GM13976 (cell line): ENCODE data around the gene CRISPLD2.

Source experiments
- DNase-seq: peaks from one replicate; pipeline ENCODE4 v3.0.0; 2012; ENCODE audit warnings: low spot score
- in situ Hi-C: fragments of 300-500 bp; cut with MboI; formaldehyde crosslinking; loops from one replicate; pipeline ENCODE4 v1.12.0; 2022; ENCODE audit warnings: low sequenced_read_pairs, mixed read lengths, inconsistent platforms; ENCODE audit not compliant: unreplicated experiment
- TF ChIP-seq, protein P1 (sequence below): IDR thresholded peaks from 2 replicates; pipeline ENCODE4 v1.5.1; 2012; ENCODE audit warnings: borderline replicate concordance, mild to moderate bottlenecking; ENCODE audit not compliant: insufficient read depth; ENCODE audit errors: extremely low read depth, missing control alignments, control extremely low read depth

Gene CRISPLD2

DNA sequence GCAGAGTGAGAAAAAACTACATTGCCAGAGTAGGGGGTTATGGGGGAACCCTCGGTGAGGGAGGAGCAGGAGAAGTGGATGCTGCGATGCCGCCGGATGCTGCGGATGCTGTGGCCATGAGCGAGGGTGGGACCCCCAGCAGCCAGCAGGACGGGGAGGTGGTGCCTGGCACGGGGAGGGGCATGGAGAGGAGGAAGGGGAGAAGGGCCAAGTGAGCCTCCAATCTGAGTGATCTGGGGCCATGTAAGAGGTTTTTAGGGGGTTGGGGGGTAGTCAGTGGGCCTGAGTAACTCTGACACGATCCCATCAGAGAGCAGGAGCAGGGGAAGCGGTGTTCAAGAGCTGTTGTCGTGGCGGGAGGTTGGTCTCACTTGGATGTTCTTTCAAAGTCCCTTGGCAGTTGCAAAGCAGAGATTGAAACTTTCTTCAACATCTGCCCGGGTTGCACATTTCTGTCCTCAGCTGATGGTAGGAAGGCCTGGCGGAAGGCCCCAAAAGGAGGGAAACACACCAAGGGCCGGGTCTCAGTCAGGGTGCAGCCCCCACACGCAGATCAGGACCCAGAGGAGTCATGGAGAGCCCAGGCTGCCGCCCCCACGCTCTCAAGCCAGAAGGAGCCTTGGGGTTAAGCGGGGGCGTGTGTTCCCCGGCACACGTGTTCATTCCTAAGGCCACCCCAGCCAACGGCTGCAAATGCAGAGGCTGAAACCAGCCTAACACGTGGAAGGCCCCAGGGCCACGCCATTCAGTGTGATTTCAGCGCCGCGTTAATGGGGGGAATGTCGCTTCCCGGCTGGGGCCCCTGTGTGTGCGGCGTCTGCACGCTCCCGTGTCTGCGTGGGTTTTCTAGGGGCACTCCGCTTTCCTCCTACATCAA is 109.9 kb downstream of the CRISPLD2 start:
- in situ Hi-C loops = no loop called here
- DNase-seq = no peak
- TF ChIP-seq, protein P1, sequence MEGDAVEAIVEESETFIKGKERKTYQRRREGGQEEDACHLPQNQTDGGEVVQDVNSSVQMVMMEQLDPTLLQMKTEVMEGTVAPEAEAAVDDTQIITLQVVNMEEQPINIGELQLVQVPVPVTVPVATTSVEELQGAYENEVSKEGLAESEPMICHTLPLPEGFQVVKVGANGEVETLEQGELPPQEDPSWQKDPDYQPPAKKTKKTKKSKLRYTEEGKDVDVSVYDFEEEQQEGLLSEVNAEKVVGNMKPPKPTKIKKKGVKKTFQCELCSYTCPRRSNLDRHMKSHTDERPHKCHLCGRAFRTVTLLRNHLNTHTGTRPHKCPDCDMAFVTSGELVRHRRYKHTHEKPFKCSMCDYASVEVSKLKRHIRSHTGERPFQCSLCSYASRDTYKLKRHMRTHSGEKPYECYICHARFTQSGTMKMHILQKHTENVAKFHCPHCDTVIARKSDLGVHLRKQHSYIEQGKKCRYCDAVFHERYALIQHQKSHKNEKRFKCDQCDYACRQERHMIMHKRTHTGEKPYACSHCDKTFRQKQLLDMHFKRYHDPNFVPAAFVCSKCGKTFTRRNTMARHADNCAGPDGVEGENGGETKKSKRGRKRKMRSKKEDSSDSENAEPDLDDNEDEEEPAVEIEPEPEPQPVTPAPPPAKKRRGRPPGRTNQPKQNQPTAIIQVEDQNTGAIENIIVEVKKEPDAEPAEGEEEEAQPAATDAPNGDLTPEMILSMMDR = no peak

DNA sequence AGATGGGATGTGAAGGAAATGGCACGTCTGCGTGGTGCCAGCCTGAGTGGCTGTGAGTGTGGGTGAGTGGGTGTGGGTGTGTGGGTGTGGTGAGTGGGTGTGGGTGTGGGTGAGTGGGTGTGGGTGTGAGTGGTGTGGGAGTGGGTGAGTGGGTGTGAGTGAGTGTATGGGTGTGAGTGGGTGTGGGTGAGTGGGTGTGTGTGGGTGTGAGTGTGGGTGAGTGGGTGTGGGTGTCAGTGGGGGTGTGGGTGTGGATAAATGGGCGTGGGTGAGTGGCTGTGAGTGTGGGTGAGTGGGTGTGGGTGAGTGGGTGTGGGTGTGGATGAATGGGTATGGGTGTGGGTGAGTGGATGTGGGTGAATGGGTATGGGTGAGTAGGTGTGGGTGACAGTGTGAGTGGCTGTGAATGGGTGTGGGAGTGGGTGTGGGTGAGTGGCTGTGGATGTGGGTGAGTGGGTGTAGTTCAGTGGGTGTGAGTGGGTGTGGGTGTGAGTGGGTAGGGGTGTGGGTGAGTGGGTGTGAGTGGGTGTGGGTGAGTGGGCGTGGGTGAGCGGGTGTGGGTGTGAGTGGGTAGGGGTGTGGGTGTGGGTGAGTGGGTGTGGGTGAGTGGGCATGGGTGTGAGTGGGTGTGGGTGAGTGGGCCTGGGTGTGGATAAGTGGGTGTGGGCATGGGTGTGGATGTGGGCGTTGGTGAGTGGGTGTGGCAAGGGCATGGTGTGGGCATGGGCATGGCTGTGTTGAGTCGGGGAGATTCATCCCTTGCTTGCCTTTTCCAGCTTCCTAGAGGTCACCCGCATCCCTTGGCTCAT is 110.7 kb downstream of the CRISPLD2 start:
- TF ChIP-seq, protein P1 = no peak
- in situ Hi-C loops = no loop called here
- DNase-seq = no peak

DNA sequence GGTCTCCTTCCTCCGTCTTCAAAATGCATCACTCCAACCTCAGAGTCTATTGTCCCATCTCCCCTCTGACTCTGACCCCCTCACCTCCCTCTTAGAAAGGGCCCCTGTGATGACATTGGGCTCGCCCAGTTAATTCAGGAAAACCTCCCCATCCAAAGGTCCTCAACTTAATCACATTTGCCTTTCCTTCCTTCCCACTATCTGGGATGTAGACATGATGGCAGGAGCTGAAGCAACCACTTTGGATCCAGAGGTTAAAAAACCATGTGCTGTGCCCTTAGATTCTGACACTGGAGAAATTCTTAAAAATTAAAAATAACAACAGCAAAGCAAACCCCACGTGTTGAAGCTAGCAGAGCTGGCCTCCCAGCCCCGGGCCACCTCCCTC is 111.3 kb downstream of the CRISPLD2 start:
- in situ Hi-C loops = no loop called here
- DNase-seq = no peak
- TF ChIP-seq, protein P1 = no peak

DNA sequence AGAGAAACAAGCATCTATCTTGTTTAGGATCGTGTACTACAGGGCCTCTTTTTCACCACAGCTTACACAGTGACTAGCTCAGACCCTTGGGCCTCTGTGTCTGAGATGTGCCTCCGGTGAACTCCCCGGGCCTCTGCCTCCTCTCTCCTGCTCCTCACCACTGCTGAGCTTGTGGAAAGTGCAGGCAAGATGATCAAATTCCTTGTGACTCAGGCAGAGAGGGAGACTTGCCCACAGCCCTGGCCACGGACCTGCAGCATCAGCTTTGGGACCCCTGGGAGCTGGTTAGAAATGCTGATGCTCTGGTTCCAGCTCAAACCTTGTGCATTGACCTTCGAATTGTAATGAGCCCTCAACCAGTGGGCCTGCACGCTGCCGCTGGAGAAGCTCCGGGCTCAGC is 111.7 kb downstream of the CRISPLD2 start:
- TF ChIP-seq, protein P1 = no peak
- in situ Hi-C loops = no loop called here
- DNase-seq = no peak

DNA sequence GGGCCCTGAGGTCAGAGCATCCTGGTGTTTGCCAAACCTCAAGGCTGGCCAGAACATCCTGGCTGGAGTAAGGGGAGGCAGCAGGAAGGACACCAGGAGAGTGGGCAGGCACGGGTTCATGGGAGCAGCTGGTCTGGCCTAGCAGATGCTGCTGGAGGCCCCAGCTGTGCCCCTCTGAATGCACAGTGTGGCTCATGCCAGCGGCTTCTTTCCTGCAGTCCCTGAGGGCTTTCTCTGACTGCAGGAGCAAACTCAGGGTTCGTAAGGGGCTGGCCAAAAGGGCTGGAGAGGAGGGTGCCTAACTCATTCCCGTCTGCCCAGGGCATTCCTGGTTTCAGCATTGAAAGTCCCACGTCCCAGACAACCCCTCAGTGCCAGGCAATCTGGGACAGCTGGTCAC is 112.9 kb downstream of the CRISPLD2 start:
- TF ChIP-seq, protein P1 = no peak
- no peak for DNase-seq
- in situ Hi-C loops = no loop called here

DNA sequence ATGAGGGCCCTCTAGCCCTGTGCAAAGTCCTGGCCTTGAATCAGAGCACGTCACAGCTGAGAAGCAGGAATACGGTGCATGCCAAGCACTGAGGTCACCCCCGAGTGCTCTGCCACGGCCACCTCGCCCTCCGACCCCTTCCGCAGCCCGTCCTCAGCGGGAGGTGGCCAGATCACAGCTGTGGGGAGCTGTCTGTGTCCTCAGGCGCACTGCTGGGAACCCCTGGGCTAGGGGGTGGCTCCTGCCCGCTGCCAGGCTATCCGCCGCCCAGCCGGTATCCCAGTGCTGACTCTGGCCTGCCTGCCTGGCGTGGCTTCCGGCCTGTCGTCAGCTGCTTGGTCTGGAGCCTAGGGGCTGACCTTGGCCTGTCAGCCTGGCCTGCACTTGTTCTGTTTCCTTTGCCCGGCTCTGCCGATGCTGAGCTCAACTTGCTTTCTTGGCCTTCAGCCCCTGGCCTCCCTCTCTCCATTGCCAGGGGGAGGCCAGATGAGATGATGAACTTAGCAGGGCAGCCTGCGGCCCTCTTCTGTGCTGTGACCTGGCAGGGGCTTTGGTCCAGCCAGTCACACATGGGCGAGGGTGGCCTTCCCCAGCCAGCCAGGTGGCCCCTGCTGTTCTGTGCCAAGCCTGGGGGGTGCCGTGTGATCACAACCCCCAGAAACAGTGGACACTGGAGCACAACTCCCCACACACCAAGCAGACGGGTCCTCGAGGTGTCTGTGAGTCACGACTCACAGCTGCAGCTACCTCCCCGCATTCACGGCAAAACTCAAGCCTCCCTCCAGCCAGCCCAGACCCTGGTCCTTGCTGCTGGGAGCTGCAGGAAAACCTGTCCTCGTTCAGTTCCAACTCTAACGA is 114.2 kb downstream of the CRISPLD2 start:
- no peak for DNase-seq
- in situ Hi-C loops = no loop called here
- TF ChIP-seq, protein P1 = no peak
